HEK293 (cell line): ENCODE data around the gene TMEFF1.
A peak's percentile ranks its signal among the peaks of the same experiment; 100 is the strongest.

ENCODE experiments used
- HOXA7 ChIP-seq: sonication (generic); formaldehyde crosslinking; IDR thresholded peaks from 2 replicates; pipeline ENCODE4 v1.8.1; 2022; ENCODE audit warnings: missing genetic modification reagents, borderline replicate concordance
- KLF9 ChIP-seq: fragments of 450-650 bp; formaldehyde crosslinking; IDR thresholded peaks from 2 replicates; pipeline ENCODE4 v1.5.1; 2016; ENCODE audit warnings: missing biosample characterization, missing genetic modification characterization, low read depth
- MYNN ChIP-seq: fragments of 450-650 bp; formaldehyde crosslinking; IDR thresholded peaks from 2 replicates; pipeline ENCODE4 v1.5.1; 2016; ENCODE audit warnings: missing biosample characterization, missing genetic modification characterization, borderline replicate concordance
- SALL2 ChIP-seq: fragments of 450-650 bp; formaldehyde crosslinking; IDR thresholded peaks from 2 replicates; pipeline ENCODE4 v1.5.0; 2017; ENCODE audit warnings: missing biosample characterization, mild to moderate bottlenecking, missing genetic modification characterization, borderline replicate concordance
- YY1 ChIP-seq: fragments of 450-650 bp; formaldehyde crosslinking; IDR thresholded peaks from 2 replicates; pipeline ENCODE4 v1.5.1; 2018; ENCODE audit warnings: missing biosample characterization, missing genetic modification characterization
- ZEB2 ChIP-seq: fragments of 450-650 bp; formaldehyde crosslinking; IDR thresholded peaks from 2 replicates; pipeline ENCODE4 v1.5.1; 2016; ENCODE audit warnings: missing biosample characterization, missing genetic modification characterization
- ZFP41 ChIP-seq: fragments of 450-650 bp; formaldehyde crosslinking; IDR thresholded peaks from 2 replicates; pipeline ENCODE4 v1.5.1; 2016; ENCODE audit warnings: missing biosample characterization, missing genetic modification characterization, borderline replicate concordance
- ZNF239 ChIP-seq: fragments of 450-650 bp; formaldehyde crosslinking; IDR thresholded peaks from 2 replicates; pipeline ENCODE4 v1.5.1; 2016; ENCODE audit warnings: missing biosample characterization, missing genetic modification characterization
- ZNF24 ChIP-seq: fragments of 450-650 bp; formaldehyde crosslinking; IDR thresholded peaks from 2 replicates; pipeline ENCODE4 v1.5.1; 2016; ENCODE audit warnings: missing biosample characterization, missing genetic modification characterization
- ZNF354C ChIP-seq: fragments of 450-650 bp; formaldehyde crosslinking; IDR thresholded peaks from 2 replicates; pipeline ENCODE4 v1.5.1; 2016; ENCODE audit warnings: missing biosample characterization, missing genetic modification characterization, low read depth, borderline replicate concordance
- ZNF621 ChIP-seq: fragments of 450-650 bp; formaldehyde crosslinking; IDR thresholded peaks from 2 replicates; pipeline ENCODE4 v1.5.1; 2017; ENCODE audit warnings: missing biosample characterization, missing genetic modification characterization
- ZNF623 ChIP-seq: fragments of 450-650 bp; formaldehyde crosslinking; IDR thresholded peaks from 2 replicates; pipeline ENCODE4 v1.5.1; 2016; ENCODE audit warnings: missing biosample characterization, missing genetic modification characterization
- ZNF768 ChIP-seq: fragments of 450-650 bp; formaldehyde crosslinking; IDR thresholded peaks from 2 replicates; pipeline ENCODE4 v1.5.1; 2018; ENCODE audit warnings: missing biosample characterization, mild to moderate bottlenecking, missing genetic modification characterization
- ZNF785 ChIP-seq: fragments of 450-650 bp; formaldehyde crosslinking; IDR thresholded peaks from 2 replicates; pipeline ENCODE4 v1.5.1; 2016; ENCODE audit warnings: missing biosample characterization, missing genetic modification characterization
- TF ChIP-seq, protein P1 (sequence below): fragments of 450-650 bp; formaldehyde crosslinking; IDR thresholded peaks from 2 replicates; pipeline ENCODE4 v1.5.1; 2016; ENCODE audit warnings: missing biosample characterization, missing genetic modification characterization
- TF ChIP-seq, protein P2 (sequence below): fragments of 450-650 bp; formaldehyde crosslinking; IDR thresholded peaks from 2 replicates; pipeline ENCODE4 v1.5.1; 2016; ENCODE audit warnings: missing biosample characterization, missing genetic modification characterization, borderline replicate concordance
- TF ChIP-seq, protein P3 (sequence below): fragments of 450-650 bp; formaldehyde crosslinking; IDR thresholded peaks from 2 replicates; pipeline ENCODE4; 2016; ENCODE audit warnings: missing biosample characterization, missing genetic modification characterization
- TF ChIP-seq, protein P4 (sequence below): fragments of 450-650 bp; formaldehyde crosslinking; IDR thresholded peaks from 2 replicates; pipeline ENCODE4 v1.5.1; 2016; ENCODE audit warnings: missing biosample characterization, missing genetic modification characterization
- TF ChIP-seq, protein P5 (sequence below): fragments of 450-650 bp; formaldehyde crosslinking; IDR thresholded peaks from 2 replicates; pipeline ENCODE4 v1.5.1; 2016; ENCODE audit warnings: missing biosample characterization, missing genetic modification characterization
- TF ChIP-seq, protein P6 (sequence below): fragments of 450-650 bp; formaldehyde crosslinking; IDR thresholded peaks from 2 replicates; pipeline ENCODE4 v1.5.1; 2017; ENCODE audit warnings: missing biosample characterization, missing genetic modification characterization
- TF ChIP-seq, protein P7 (sequence below): fragments of 450-650 bp; formaldehyde crosslinking; IDR thresholded peaks from 2 replicates; pipeline ENCODE4 v1.5.1; 2017; ENCODE audit warnings: missing biosample characterization, missing genetic modification characterization
- TF ChIP-seq, protein P8 (sequence below): fragments of 450-650 bp; formaldehyde crosslinking; IDR thresholded peaks from 2 replicates; pipeline ENCODE4 v1.5.1; 2017; ENCODE audit warnings: missing biosample characterization, missing genetic modification characterization
- TF ChIP-seq, protein P9 (sequence below): fragments of 450-650 bp; formaldehyde crosslinking; IDR thresholded peaks from 2 replicates; pipeline ENCODE4 v1.5.1; 2016; ENCODE audit warnings: missing biosample characterization, missing genetic modification characterization

Gene TMEFF1

DNA sequence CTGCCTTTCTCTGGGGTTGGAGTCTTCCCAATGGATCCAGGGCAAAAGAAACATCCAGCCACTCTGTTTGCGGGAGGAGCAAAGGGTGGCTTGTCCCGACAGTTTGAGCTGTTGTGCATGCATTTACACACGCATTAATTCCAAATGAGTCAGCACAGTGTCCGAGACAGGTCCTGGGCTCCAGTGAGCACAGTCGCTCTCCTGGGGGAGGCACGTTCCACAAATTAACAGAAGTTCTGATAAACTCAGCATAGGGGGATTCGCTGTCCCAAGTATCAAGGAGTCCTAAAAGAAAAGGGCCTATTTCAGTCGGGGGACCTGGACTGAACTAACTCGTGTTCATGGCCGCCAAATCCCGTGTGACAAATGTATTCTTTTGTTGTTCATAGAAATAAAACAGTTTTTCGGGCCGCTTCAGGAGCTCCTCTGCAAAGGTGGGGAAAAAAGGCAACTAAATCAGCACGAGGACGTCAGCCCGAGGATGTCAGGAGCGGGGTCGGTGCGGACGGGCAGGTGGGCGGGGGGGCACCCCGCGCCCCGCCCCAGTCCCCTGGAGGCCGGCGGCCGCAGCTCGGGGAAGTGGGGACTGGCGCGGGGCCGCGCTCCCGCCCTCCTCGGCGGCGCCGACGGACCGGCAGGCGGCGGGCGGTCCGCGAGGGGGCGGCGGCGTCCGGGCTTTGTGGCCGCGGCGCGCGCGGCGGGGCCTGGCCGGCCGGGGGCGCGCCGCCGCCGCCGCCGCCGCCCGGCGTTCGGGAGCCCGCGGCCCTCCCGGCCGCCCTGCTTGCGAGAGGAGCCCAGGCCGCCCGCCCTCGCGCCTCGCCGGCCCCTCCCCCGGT, 46.2 kb upstream of the TMEFF1 start, which contains the start of gene MSANTD3 (continued):
- TF ChIP-seq, protein P1, sequence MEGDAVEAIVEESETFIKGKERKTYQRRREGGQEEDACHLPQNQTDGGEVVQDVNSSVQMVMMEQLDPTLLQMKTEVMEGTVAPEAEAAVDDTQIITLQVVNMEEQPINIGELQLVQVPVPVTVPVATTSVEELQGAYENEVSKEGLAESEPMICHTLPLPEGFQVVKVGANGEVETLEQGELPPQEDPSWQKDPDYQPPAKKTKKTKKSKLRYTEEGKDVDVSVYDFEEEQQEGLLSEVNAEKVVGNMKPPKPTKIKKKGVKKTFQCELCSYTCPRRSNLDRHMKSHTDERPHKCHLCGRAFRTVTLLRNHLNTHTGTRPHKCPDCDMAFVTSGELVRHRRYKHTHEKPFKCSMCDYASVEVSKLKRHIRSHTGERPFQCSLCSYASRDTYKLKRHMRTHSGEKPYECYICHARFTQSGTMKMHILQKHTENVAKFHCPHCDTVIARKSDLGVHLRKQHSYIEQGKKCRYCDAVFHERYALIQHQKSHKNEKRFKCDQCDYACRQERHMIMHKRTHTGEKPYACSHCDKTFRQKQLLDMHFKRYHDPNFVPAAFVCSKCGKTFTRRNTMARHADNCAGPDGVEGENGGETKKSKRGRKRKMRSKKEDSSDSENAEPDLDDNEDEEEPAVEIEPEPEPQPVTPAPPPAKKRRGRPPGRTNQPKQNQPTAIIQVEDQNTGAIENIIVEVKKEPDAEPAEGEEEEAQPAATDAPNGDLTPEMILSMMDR (tag by site-specific recombination) = no peak
- TF ChIP-seq MYNN (tag by site-specific recombination) (no peak), ZNF623 (tag by site-specific recombination) (no peak), ZNF785 (tag by site-specific recombination) (no peak), KLF9 (0 out of 2 replicates have a peak, but pooled peaks have one; percentile 39), ZNF621 (tag by site-specific recombination) (no peak), ZNF24 (tag by site-specific recombination) (peak; percentile 35; the same call in 1 of the 2 replicates), HOXA7 (CRISPR knock-in tag) (no peak), ZNF239 (tag by site-specific recombination) (no peak), ZNF768 (tag by site-specific recombination) (no peak), SALL2 (no peak), YY1 (tag by site-specific recombination) (no peak), ZNF354C (tag by site-specific recombination) (no peak), ZFP41 (tag by site-specific recombination) (no peak), ZEB2 (no peak)
- TF ChIP-seq, protein P2, sequence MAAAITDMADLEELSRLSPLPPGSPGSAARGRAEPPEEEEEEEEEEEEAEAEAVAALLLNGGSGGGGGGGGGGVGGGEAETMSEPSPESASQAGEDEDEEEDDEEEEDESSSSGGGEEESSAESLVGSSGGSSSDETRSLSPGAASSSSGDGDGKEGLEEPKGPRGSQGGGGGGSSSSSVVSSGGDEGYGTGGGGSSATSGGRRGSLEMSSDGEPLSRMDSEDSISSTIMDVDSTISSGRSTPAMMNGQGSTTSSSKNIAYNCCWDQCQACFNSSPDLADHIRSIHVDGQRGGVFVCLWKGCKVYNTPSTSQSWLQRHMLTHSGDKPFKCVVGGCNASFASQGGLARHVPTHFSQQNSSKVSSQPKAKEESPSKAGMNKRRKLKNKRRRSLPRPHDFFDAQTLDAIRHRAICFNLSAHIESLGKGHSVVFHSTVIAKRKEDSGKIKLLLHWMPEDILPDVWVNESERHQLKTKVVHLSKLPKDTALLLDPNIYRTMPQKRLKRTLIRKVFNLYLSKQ = no peak
- TF ChIP-seq, protein P3, sequence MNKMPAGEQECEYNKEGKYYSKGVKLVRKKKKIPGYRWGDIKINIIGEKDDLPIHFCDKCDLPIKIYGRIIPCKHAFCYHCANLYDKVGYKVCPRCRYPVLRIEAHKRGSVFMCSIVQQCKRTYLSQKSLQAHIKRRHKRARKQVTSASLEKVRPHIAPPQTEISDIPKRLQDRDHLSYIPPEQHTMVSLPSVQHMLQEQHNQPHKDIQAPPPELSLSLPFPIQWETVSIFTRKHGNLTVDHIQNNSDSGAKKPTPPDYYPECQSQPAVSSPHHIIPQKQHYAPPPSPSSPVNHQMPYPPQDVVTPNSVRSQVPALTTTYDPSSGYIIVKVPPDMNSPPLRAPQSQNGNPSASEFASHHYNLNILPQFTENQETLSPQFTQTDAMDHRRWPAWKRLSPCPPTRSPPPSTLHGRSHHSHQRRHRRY (tag by site-specific recombination) = no peak
- TF ChIP-seq, protein P4, sequence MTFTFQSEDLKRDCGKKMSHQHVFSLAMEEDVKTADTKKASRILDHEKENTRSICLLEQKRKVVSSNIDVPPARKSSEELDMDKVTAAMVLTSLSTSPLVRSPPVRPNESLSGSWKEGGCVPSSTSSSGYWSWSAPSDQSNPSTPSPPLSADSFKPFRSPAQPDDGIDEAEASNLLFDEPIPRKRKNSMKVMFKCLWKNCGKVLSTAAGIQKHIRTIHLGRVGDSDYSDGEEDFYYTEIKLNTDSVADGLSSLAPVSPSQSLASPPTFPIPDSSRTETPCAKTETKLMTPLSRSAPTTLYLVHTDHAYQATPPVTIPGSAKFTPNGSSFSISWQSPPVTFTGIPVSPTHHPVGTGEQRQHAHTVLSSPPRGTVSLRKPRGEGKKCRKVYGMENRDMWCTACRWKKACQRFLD (tag by site-specific recombination) = no peak
- TF ChIP-seq, protein P5, sequence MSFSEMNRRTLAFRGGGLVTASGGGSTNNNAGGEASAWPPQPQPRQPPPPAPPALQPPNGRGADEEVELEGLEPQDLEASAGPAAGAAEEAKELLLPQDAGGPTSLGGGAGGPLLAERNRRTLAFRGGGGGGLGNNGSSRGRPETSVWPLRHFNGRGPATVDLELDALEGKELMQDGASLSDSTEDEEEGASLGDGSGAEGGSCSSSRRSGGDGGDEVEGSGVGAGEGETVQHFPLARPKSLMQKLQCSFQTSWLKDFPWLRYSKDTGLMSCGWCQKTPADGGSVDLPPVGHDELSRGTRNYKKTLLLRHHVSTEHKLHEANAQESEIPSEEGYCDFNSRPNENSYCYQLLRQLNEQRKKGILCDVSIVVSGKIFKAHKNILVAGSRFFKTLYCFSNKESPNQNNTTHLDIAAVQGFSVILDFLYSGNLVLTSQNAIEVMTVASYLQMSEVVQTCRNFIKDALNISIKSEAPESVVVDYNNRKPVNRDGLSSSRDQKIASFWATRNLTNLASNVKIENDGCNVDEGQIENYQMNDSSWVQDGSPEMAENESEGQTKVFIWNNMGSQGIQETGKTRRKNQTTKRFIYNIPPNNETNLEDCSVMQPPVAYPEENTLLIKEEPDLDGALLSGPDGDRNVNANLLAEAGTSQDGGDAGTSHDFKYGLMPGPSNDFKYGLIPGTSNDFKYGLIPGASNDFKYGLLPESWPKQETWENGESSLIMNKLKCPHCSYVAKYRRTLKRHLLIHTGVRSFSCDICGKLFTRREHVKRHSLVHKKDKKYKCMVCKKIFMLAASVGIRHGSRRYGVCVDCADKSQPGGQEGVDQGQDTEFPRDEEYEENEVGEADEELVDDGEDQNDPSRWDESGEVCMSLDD (tag by site-specific recombination) = no peak
- TF ChIP-seq, protein P6, sequence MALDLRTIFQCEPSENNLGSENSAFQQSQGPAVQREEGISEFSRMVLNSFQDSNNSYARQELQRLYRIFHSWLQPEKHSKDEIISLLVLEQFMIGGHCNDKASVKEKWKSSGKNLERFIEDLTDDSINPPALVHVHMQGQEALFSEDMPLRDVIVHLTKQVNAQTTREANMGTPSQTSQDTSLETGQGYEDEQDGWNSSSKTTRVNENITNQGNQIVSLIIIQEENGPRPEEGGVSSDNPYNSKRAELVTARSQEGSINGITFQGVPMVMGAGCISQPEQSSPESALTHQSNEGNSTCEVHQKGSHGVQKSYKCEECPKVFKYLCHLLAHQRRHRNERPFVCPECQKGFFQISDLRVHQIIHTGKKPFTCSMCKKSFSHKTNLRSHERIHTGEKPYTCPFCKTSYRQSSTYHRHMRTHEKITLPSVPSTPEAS (tag by site-specific recombination) = peak; percentile 63
- TF ChIP-seq, protein P7, sequence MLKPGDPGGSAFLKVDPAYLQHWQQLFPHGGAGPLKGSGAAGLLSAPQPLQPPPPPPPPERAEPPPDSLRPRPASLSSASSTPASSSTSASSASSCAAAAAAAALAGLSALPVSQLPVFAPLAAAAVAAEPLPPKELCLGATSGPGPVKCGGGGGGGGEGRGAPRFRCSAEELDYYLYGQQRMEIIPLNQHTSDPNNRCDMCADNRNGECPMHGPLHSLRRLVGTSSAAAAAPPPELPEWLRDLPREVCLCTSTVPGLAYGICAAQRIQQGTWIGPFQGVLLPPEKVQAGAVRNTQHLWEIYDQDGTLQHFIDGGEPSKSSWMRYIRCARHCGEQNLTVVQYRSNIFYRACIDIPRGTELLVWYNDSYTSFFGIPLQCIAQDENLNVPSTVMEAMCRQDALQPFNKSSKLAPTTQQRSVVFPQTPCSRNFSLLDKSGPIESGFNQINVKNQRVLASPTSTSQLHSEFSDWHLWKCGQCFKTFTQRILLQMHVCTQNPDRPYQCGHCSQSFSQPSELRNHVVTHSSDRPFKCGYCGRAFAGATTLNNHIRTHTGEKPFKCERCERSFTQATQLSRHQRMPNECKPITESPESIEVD (tag by site-specific recombination) = no peak
- TF ChIP-seq, protein P8, sequence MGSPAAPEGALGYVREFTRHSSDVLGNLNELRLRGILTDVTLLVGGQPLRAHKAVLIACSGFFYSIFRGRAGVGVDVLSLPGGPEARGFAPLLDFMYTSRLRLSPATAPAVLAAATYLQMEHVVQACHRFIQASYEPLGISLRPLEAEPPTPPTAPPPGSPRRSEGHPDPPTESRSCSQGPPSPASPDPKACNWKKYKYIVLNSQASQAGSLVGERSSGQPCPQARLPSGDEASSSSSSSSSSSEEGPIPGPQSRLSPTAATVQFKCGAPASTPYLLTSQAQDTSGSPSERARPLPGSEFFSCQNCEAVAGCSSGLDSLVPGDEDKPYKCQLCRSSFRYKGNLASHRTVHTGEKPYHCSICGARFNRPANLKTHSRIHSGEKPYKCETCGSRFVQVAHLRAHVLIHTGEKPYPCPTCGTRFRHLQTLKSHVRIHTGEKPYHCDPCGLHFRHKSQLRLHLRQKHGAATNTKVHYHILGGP (tag by site-specific recombination) = no peak
- TF ChIP-seq, protein P9, sequence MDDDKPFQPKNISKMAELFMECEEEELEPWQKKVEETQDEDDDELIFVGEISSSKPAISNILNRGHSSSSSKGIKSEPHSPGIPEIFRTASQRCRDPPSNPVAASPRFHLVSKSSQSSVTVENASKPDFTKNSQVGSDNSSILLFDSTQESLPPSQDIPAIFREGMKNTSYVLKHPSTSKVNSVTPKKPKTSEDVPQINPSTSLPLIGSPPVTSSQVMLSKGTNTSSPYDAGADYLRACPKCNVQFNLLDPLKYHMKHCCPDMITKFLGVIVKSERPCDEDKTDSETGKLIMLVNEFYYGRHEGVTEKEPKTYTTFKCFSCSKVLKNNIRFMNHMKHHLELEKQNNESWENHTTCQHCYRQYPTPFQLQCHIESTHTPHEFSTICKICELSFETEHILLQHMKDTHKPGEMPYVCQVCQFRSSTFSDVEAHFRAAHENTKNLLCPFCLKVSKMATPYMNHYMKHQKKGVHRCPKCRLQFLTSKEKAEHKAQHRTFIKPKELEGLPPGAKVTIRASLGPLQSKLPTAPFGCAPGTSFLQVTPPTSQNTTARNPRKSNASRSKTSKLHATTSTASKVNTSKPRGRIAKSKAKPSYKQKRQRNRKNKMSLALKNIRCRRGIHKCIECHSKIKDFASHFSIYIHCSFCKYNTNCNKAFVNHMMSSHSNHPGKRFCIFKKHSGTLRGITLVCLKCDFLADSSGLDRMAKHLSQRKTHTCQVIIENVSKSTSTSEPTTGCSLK (tag by site-specific recombination) = no peak
